Measurements from ENCODE around the gene ENDOU.

DNA sequence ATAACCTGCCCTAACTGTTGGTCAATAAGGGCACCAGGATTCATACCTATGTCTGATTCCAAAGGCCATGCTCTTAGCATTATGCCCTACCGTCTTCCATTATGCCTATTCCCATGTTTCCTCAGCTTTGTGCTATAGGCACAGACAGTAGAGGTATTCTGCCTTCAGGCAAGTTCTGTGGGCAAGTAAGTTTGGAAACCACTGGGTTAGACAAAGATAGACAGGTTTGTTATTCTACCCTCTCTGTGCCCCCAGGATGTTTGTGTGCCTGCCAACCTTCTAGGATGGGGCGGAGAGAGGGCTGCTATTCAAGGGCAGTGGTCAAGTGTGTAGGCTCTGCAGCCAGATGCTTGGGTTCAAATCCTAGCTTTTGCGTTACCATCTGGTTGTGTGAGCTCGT lies 28.8 kb upstream of the ENDOU start:
- TF ChIP-seq POLR2A (IDR thresholded peaks at IDR 0.05): no peak
- TF ChIP-seq CTCF (IDR thresholded peaks at IDR 0.05): no peak
- no peak for TF ChIP-seq POLR2AphosphoS5 (IDR thresholded peaks at IDR 0.05)

Data from stomach (tissue), 4 donors.